GM15510 (cell line): Measurements from ENCODE around the gene HOXA7.

Source experiments
- POLR2A ChIP-seq: IDR thresholded peaks from 3 replicates; pipeline ENCODE4 v1.6.1; 2011; ENCODE audit warnings: borderline replicate concordance; ENCODE audit not compliant: insufficient read length; ENCODE audit errors: extremely low read depth

The HOXA7 gene

GRCh38 chr7:27109466-27110185, 46.8 kb downstream of the HOXA7 start:
- TF ChIP-seq POLR2A, result no peak

GRCh38 chr7:27108390-27109127, 47.9 kb downstream of the HOXA7 start:
- TF ChIP-seq POLR2A, result no peak

GRCh38 chr7:27107391-27108381, 48.8 kb downstream of the HOXA7 start:
- no peak for TF ChIP-seq POLR2A

- TF ChIP-seq POLR2A, result no peak
These were observed 49.6 kb downstream of the HOXA7 start for GRCh38 chr7:27106901-27107240.

GRCh38 chr7:27106181-27106900, 50.1 kb downstream of the HOXA7 start:
- no peak for TF ChIP-seq POLR2A

- TF ChIP-seq POLR2A, result no peak
These were observed 51.0 kb downstream of the HOXA7 start for GRCh38 chr7:27105301-27106031.

- no peak for TF ChIP-seq POLR2A
These were observed 52.0 kb downstream of the HOXA7 start for GRCh38 chr7:27104341-27105058.
